PC-9 (cell line): ENCODE results near the gene ZNRF1. TPM values are rescaled to one million over a fixed set of nuclear protein-coding genes. Genes with fewer than 3 reads are reported as not detected.

ENCODE experiments used
- BruUV-seq: library from RNA; stranded (reverse); fragments of 400-500 nt; replicated peaks from 2 replicates; lab custom pipeline; 2021; lab: Mats Ljungman, UMichigan
- CTCF ChIA-PET: fragments of 300-600 bp; sonication (Branson Sonifier 250); formaldehyde crosslinking; loops from one replicate; lab custom pipeline; 2022; ENCODE audit warnings: antibody characterized with exemption; lab: Charles Lee
- POLR2A ChIA-PET: fragments of 300-600 bp; sonication (Branson Sonifier 250); formaldehyde crosslinking; loops from one replicate; lab custom pipeline; 2022; ENCODE audit warnings: antibody characterized with exemption; ENCODE audit not compliant: unreplicated experiment; lab: Charles Lee
- DNase-seq, 2 experiments: peaks; one replicate each; pipeline versions ENCODE4 v3.0.0 to v3.0.0-alpha.2; 2015 to 2022; ENCODE audit warnings: mixed read lengths in 1 of 2
- H2AFZ ChIP-seq: fragments of 200-600 bp; sonication (generic); 2 replicates; pipeline ENCODE4 v1.8.1; 2017; ENCODE audit warnings: antibody characterized with exemption
- H3F3A ChIP-seq: fragments of 200-600 bp; sonication (generic); 2 replicates; pipeline ENCODE4 v1.8.1; 2017; ENCODE audit warnings: antibody characterized with exemption, mild to moderate bottlenecking, low read depth; ENCODE audit not compliant: insufficient read depth
- H3K27ac ChIP-seq: fragments of 200-600 bp; sonication (generic); 2 replicates; pipeline ENCODE4 v1.6.1; 2016; ENCODE audit warnings: mixed run types
- H3K27me3 ChIP-seq: fragments of 200-600 bp; sonication (generic); 2 replicates; pipeline ENCODE4 v1.6.1; 2016; ENCODE audit warnings: low read depth, mixed run types; ENCODE audit not compliant: insufficient read depth
- H3K36me3 ChIP-seq: fragments of 200-600 bp; sonication (generic); 2 replicates; pipeline ENCODE4 v1.6.1; 2016; ENCODE audit warnings: low read depth, mixed run types
- H3K4me1 ChIP-seq: fragments of 200-600 bp; sonication (generic); replicated peaks from 2 replicates; pipeline ENCODE4 v1.6.1; 2016; ENCODE audit warnings: mixed run types; ENCODE audit not compliant: insufficient read depth
- H3K4me2 ChIP-seq: fragments of 200-600 bp; sonication (generic); 2 replicates; pipeline ENCODE4 v1.6.1; 2017; ENCODE audit warnings: mixed run types
- H3K4me3 ChIP-seq: fragments of 200-600 bp; sonication (generic); 2 replicates; pipeline ENCODE4 v1.6.1; 2016; ENCODE audit warnings: mixed run types
- H3K79me2 ChIP-seq: fragments of 200-600 bp; sonication (generic); 2 replicates; pipeline ENCODE4 v1.6.1; 2017; ENCODE audit warnings: low read depth, mixed run types
- H3K9me2 ChIP-seq: fragments of 200-600 bp; sonication (generic); 2 replicates; pipeline ENCODE4 v1.8.1; 2017; ENCODE audit warnings: mild to moderate bottlenecking; ENCODE audit not compliant: insufficient read depth
- H3K9me3 ChIP-seq: fragments of 200-600 bp; sonication (generic); 2 replicates; pipeline ENCODE4 v1.8.1; 2016; ENCODE audit warnings: low read depth; ENCODE audit not compliant: insufficient read depth
- H4K20me1 ChIP-seq: fragments of 200-600 bp; sonication (generic); 2 replicates; pipeline ENCODE4 v1.8.1; 2017; ENCODE audit not compliant: insufficient read depth
- CTCF ChIP-seq: fragments of 200-600 bp; sonication (generic); conservative IDR thresholded peaks from 2 replicates; pipeline ENCODE4 v1.6.1; 2017; ENCODE audit warnings: mixed run types, antibody characterized with exemption, mild to moderate bottlenecking, moderate library complexity
- EZH2 ChIP-seq: fragments of 200-600 bp; sonication (generic); IDR thresholded peaks from 2 replicates; pipeline ENCODE4 v1.8.0; 2017; ENCODE audit warnings: antibody characterized with exemption, low read depth
- intact Hi-C: fragments of 100-400 bp; cut with micrococcal nuclease; formaldehyde crosslinking; loops from one replicate; pipeline ENCODE4 v1.10.0; 2022; ENCODE audit not compliant: unreplicated experiment
- total RNA-seq: library from RNA; stranded (reverse); gene quantifications from 2 replicates; pipeline ENCODE4 v1.2.3, GENCODE V29; 2021

Gene ZNRF1
- total RNA-seq, 1 experiment from 2014 or later, result 64.4 TPM

- ChIA-PET POLR2A (no interaction called here), CTCF (interaction anchor here (0.6 kb wide), 1 partner anchor 116 kb away, joined by 3 read pairs; no protein-coding TSS in a partner anchor)
- no peak overlapping the region for H3K27ac ChIP-seq
- peaks cover 96% of the 10 kb centered on the region for H3K79me2 ChIP-seq
- peaks cover 7% of the 10 kb centered on the region for H3K36me3 ChIP-seq
- DNase-seq, result no peak
- H3K27me3 ChIP-seq, result no peaks in the 10 kb centered on the region
- peaks cover 15% of the 10 kb centered on the region; the same call in 1 of the 2 replicates for H3F3A ChIP-seq
- no TSS peak for BruUV-seq
- H3K9me3 ChIP-seq, result no peaks in the 10 kb centered on the region
- no peaks in the 10 kb centered on the region for H3K9me2 ChIP-seq
- intact Hi-C loops, result loop anchor here (1.0 kb wide), 1 partner anchor 7 kb away; no protein-coding TSS in a partner anchor
- H3K4me3 ChIP-seq, result no peak overlapping the region
- H2AFZ ChIP-seq, result no peak overlapping the region
- no peak overlapping the region for H3K4me2 ChIP-seq
- peaks cover 39% of the 10 kb centered on the region for H3K4me1 ChIP-seq
- TF ChIP-seq EZH2 (no peak), CTCF (no peak)
- peaks cover 33% of the 10 kb centered on the region for H4K20me1 ChIP-seq
Observed at GRCh38 chr16:75003931-75004330, 5.1 kb downstream of the ZNRF1 start.

GRCh38 chr16:75004460-75004859 lies 5.6 kb downstream of the ZNRF1 start:
- peaks cover 11% of the 10 kb centered on the region for H3K36me3 ChIP-seq
- intact Hi-C loops, result no loop called here
- DNase-seq, result no peak
- TF ChIP-seq EZH2 (no peak), CTCF (no peak)
- BruUV-seq, result no TSS peak
- peaks cover 33% of the 10 kb centered on the region for H4K20me1 ChIP-seq
- H3K9me2 ChIP-seq, result no peaks in the 10 kb centered on the region
- no peak overlapping the region for H3K4me3 ChIP-seq
- ChIA-PET POLR2A (no interaction called here), CTCF (interaction anchor here (0.6 kb wide), 2 partner anchors 47 to 115 kb away, joined by 3 read pairs; no protein-coding TSS in a partner anchor)
- H3K4me2 ChIP-seq, result no peak overlapping the region
- H3K4me1 ChIP-seq, result peaks cover 39% of the 10 kb centered on the region
- no peak overlapping the region for H2AFZ ChIP-seq
- H3K27me3 ChIP-seq, result no peaks in the 10 kb centered on the region
- H3K9me3 ChIP-seq, result no peaks in the 10 kb centered on the region
- H3F3A ChIP-seq, result peaks cover 18% of the 10 kb centered on the region; the same call in 1 of the 2 replicates
- H3K27ac ChIP-seq, result no peak overlapping the region
- H3K79me2 ChIP-seq, result peaks cover 100% of the 10 kb centered on the region

- TF ChIP-seq EZH2 (no peak), CTCF (no peak)
- Histone ChIP-seq H3K4me2 (no peak overlapping the region), H3K9me2 (no peaks in the 10 kb centered on the region), H3K4me1 (peaks cover 42% of the 10 kb centered on the region), H3K79me2 (peaks cover 100% of the 10 kb centered on the region), H3K27me3 (no peaks in the 10 kb centered on the region), H4K20me1 (peaks cover 23% of the 10 kb centered on the region), H2AFZ (no peak overlapping the region), H3K27ac (no peak overlapping the region), H3K36me3 (peaks cover 15% of the 10 kb centered on the region), H3K9me3 (no peaks in the 10 kb centered on the region), H3K4me3 (no peak overlapping the region), H3F3A (peaks cover 27% of the 10 kb centered on the region)
- ChIA-PET CTCF (no interaction called here), POLR2A (interaction anchor here (0.6 kb wide), 1 partner anchor 20 kb away, joined by 3 read pairs; no protein-coding TSS in a partner anchor)
- no TSS peak for BruUV-seq
- DNase-seq, result no peak
- intact Hi-C loops, result no loop called here
Observed at GRCh38 chr16:75005697-75006096, 6.9 kb downstream of the ZNRF1 start.
